Parathyroid adenoma (tissue), 2 donors: Measurements from ENCODE around the gene ETNK2.

ENCODE experiments used
- H2AFZ ChIP-seq: fragments of 300-600 bp; sonication (generic); one replicate; pipeline ENCODE4 v1.7.0; 2017; ENCODE audit warnings: antibody characterized with exemption, mild to moderate bottlenecking
- H3K27ac ChIP-seq: fragments of 300-600 bp; sonication (generic); one replicate; pipeline ENCODE4 v1.7.0; 2017
- H3K27me3 ChIP-seq: fragments of 300-600 bp; sonication (generic); one replicate; pipeline ENCODE4 v1.7.0; 2017; ENCODE audit warnings: low read length; ENCODE audit not compliant: control insufficient read depth, insufficient read depth
- H3K36me3 ChIP-seq: fragments of 300-600 bp; sonication (generic); one replicate; pipeline ENCODE4 v1.7.0; 2017; ENCODE audit warnings: low read length; ENCODE audit not compliant: control insufficient read depth, insufficient read depth
- H3K4me1 ChIP-seq: fragments of 300-600 bp; sonication (generic); one replicate; pipeline ENCODE4 v1.7.0; 2017; ENCODE audit warnings: control low read depth
- H3K4me2 ChIP-seq: fragments of 300-600 bp; sonication (generic); one replicate; pipeline ENCODE4 v1.7.0; 2017; ENCODE audit warnings: low read length
- H3K4me3 ChIP-seq: fragments of 300-600 bp; sonication (generic); one replicate; pipeline ENCODE4 v1.7.0; 2017; ENCODE audit warnings: low read depth, low read length
- H3K79me2 ChIP-seq: fragments of 300-600 bp; sonication (generic); one replicate; pipeline ENCODE4 v1.7.0; 2017; ENCODE audit warnings: control low read depth
- H3K9ac ChIP-seq: fragments of 300-600 bp; sonication (generic); one replicate; pipeline ENCODE4 v1.7.0; 2017; ENCODE audit warnings: mild to moderate bottlenecking
- H3K9me3 ChIP-seq: fragments of 300-600 bp; sonication (generic); one replicate; pipeline ENCODE4 v1.7.0; 2017; ENCODE audit warnings: low read length; ENCODE audit not compliant: control insufficient read depth
- CTCF ChIP-seq: fragments of 300-600 bp; sonication (generic); IDR thresholded peaks from one replicate; pipeline ENCODE4 v1.7.0; 2017; ENCODE audit warnings: antibody characterized with exemption, mild to moderate bottlenecking
- donor health status: primary hyperparathyroidism.

Gene ETNK2

DNA sequence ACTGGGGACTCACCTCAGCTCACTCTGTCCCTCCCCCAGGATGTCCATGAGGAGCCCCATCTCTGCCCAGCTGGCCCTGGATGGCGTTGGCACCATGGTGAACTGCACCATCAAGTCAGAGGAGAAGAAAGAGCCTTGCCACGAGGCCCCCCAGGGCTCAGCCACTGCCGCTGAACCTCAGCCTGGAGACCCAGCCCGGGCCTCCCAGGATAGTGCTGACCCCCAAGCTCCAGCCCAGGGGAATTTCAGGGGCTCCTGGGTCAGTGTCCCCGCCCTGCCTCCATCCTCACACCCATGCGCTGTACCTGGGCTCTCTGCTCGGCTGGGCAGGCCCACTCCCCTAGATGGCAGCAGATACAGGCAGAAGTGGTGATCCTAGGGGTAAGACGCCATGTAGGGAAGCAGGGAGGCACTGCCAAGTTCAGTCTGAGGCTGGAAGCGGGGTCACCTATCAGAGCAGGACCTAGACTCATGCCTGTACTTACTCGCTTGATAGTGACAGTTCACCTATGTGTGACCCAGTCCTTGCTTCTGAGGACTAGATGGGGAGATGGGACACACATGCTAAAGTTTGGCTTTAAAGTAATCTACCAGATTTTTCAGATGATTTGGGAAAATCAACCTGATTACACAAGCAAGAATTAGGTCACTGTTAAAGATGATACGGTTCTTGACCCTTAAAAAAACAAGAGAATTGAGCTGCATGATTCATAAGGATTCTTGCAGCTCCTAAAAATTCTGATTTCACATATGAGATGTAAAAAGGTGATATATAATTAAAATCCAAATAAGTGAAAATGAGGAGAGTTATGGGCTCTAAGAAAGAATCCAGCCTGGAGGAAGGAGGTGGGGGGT, 38.7 kb downstream of the ETNK2 start:
- Histone ChIP-seq H3K27ac (no peak overlapping the region), H3K9ac (no peak overlapping the region)

DNA sequence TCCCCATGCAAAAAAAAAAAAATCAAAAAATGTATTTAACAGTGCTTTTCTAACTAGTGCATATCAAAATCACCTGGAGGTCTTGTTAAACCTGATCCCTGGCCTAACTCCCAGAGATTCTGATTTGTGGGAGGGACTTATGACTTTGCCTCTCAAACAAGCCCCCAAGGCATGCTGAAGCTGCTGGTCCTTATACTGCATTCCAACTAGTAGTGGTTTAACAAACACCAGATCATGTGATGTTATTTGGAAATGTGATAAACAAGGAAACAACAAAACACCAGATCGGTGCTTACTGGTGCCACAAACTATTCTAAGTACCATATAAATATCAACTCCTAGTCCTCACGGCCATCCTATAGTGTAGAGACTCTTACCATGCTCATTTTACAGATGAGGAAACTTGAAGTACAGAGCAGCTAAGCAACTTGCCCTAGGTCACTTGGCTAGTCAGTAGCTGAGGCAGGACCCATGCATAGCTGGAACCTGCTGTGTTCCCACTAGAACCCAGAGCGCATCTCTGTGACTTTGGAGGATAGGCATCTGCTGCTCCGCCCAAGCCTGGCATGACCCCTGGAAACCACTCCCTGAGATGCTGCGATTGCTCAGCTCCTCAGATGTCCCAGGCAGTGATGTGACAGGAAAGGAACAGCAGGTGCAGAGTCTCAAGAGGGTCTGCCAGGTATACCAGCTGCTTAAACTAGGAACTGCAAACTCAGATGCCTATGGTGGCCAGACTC, 40.8 kb downstream of the ETNK2 start:
- TF ChIP-seq CTCF: no peak
- no peak overlapping the region for H2AFZ ChIP-seq
- no peaks in the 10 kb centered on the region for H3K27me3 ChIP-seq
- H3K9ac ChIP-seq: no peak overlapping the region
- no peaks in the 10 kb centered on the region for H3K9me3 ChIP-seq
- H3K4me2 ChIP-seq: no peak overlapping the region
- peaks cover 30% of the 10 kb centered on the region for H3K79me2 ChIP-seq
- H3K36me3 ChIP-seq: no peaks in the 10 kb centered on the region
- H3K27ac ChIP-seq: no peak overlapping the region
- H3K4me1 ChIP-seq: peaks cover 29% of the 10 kb centered on the region
- H3K4me3 ChIP-seq: no peak overlapping the region

More for the DNA sequence above, 38.7 kb downstream of the ETNK2 start:
- Histone ChIP-seq H3K79me2 (peaks cover 30% of the 10 kb centered on the region), H3K36me3 (no peaks in the 10 kb centered on the region), H2AFZ (no peak overlapping the region), H3K27me3 (no peaks in the 10 kb centered on the region), H3K4me1 (peaks cover 28% of the 10 kb centered on the region), H3K4me3 (no peak overlapping the region), H3K4me2 (no peak overlapping the region), H3K9me3 (no peaks in the 10 kb centered on the region)
- no peak for TF ChIP-seq CTCF

DNA sequence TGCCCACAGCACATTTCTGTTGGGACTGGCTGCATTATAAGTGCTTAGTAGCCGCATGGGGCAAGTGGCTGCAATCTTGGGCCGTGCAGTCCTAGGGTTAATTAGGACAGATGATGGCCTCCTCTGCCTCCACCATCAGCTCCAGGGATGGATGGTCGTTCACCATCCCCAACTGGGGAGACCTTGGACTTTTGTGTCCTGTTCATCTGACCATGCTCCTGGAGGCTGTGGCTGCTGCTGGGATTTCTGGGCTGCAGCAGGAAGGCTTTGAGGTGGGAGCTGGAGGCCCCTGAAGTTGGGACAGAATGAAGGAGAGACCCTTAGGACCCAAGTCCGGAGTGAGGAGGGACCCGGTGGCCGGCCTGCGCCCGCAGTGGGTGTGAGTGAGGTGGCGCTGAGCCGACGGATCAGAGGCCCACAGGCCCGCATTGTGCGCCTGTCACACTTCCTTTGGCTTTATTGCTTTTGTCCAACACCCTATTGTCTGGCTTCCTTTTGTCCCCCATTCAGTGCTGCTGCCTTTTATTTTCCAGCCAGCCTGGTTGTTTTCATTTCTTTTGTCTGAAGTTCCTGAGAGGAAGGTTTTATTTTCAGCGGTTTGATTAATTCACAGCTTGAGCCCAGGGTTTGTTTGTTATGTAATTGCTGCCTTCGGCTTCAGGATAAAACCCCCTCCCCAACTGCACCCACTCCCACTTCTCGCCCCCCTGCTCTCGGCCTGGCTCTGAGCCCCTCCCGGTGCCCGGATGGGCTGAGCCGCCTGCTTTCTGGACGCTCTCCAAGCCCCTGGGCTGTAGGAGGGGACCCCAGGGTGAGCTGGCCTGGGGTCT, 43.3 kb downstream of the ETNK2 start:
- Histone ChIP-seq H3K4me1 (peaks cover 32% of the 10 kb centered on the region), H3K36me3 (no peaks in the 10 kb centered on the region), H3K9ac (no peak overlapping the region)

GRCh38 chr1:204107892-204108291, 44.0 kb downstream of the ETNK2 start:
- Histone ChIP-seq H3K4me1 (peaks cover 30% of the 10 kb centered on the region), H3K9ac (no peak overlapping the region), H3K79me2 (peaks cover 22% of the 10 kb centered on the region), H2AFZ (no peak overlapping the region), H3K27ac (peak overlapping the region; percentile 73), H3K4me2 (no peak overlapping the region), H3K4me3 (no peak overlapping the region), H3K27me3 (no peaks in the 10 kb centered on the region), H3K9me3 (no peaks in the 10 kb centered on the region), H3K36me3 (no peaks in the 10 kb centered on the region)
- TF ChIP-seq CTCF: no peak

More for the DNA sequence above, 43.3 kb downstream of the ETNK2 start:
- Histone ChIP-seq H2AFZ (no peak overlapping the region), H3K9me3 (no peaks in the 10 kb centered on the region), H3K4me3 (no peak overlapping the region), H3K27me3 (no peaks in the 10 kb centered on the region), H3K27ac (peak overlapping the region; percentile 73), H3K4me2 (no peak overlapping the region), H3K79me2 (peaks cover 24% of the 10 kb centered on the region)
- TF ChIP-seq CTCF: no peak
